Upper lobe of left lung (tissue), 4 donors: ENCODE data around the gene SF3A2.

ENCODE experiments used
- CTCF ChIP-seq, 6 experiments: fragments of 450-650 bp in 4 of 6; fragments of 200-600 bp in 2 of 6; sonication (generic) in 2 of 6; IDR thresholded peaks; one replicate each; pipeline ENCODE4 v1.5.1; 2016 to 2019; ENCODE audit warnings: antibody characterized with exemption in 6 of 6
- POLR2AphosphoS5 ChIP-seq, 2 donors: sonication (generic); formaldehyde crosslinking; IDR thresholded peaks; one replicate each; pipeline ENCODE4 v1.5.1; 2017; ENCODE audit warnings: antibody characterized with exemption in 2 of 2

- TF ChIP-seq CTCF (IDR thresholded peaks at IDR 0.05), result no peak
- TF ChIP-seq POLR2AphosphoS5 (IDR thresholded peaks at IDR 0.05), result no peak
These were observed 5.7 kb upstream of the SF3A2 start for GRCh38 chr19:2230807-2231533.
